Amygdala (tissue), 56 donors: ENCODE measurements around the gene TROAP.
"Not testable (repeated sequence)": the region's sequence is repeated elsewhere in the genome, so short reads cannot be mapped to it uniquely, and the experiment has no call there.

ENCODE experiments used
- DNase-seq, 56 donors: peaks; one replicate each; lab custom pipeline; 2025; lab: John Stamatoyannopoulos, UW

The TROAP gene

GRCh38 chr12:49294086-49294803, 28.8 kb upstream of the TROAP start:
- no peak for DNase-seq

GRCh38 chr12:49294804-49295081, 28.3 kb upstream of the TROAP start:
- no peak for DNase-seq

GRCh38 chr12:49295082-49295936, 27.7 kb upstream of the TROAP start, which contains the start of gene PRPH:
Gene PRPH, plus strand, starts transcription at chr12:49295147. Its CDS starts 54 bp downstream, at chr12:49295201.
- no peak for DNase-seq

GRCh38 chr12:49296034-49296835, 26.8 kb upstream of the TROAP start:
- DNase-seq = no peak

- DNase-seq = no peak
Measured at GRCh38 chr12:49296836-49297694, 26.0 kb upstream of the TROAP start.

- DNase-seq = no peak
Measured at GRCh38 chr12:49297695-49298060, 25.4 kb upstream of the TROAP start.

- DNase-seq = no peak
Measured at GRCh38 chr12:49298160-49298559, 24.9 kb upstream of the TROAP start.

GRCh38 chr12:49301760-49302159, 21.3 kb upstream of the TROAP start:
- no peak for DNase-seq

GRCh38 chr12:49304161-49304560, 18.9 kb upstream of the TROAP start:
- DNase-seq = no peak

GRCh38 chr12:49305762-49306510, 17.1 kb upstream of the TROAP start:
- no peak for DNase-seq

- no peak for DNase-seq
Measured at GRCh38 chr12:49309386-49309785, 13.7 kb upstream of the TROAP start.

GRCh38 chr12:49310451-49311000, 12.5 kb upstream of the TROAP start:
- DNase-seq = not testable (repeated sequence)

GRCh38 chr12:49314811-49315210, 8.2 kb upstream of the TROAP start:
- no peak for DNase-seq

- DNase-seq = not testable (repeated sequence)
Measured at GRCh38 chr12:49317118-49317517, 5.9 kb upstream of the TROAP start.

- not testable (repeated sequence) for DNase-seq
Measured at GRCh38 chr12:49320411-49321103, 2.5 kb upstream of the TROAP start.

GRCh38 chr12:49322367-49322707, 718 bp upstream of the TROAP start:
- DNase-seq = no peak

GRCh38 chr12:49323524-49324097, 556 bp downstream of the TROAP start:
- no peak for DNase-seq

GRCh38 chr12:49325606-49326005, 2.6 kb downstream of the TROAP start:
- DNase-seq = no peak
